Immature natural killer cell (primary cell): ENCODE results near the gene SMG9. TPM values are rescaled to one million over a fixed set of nuclear protein-coding genes. Genes with fewer than 3 reads are reported as not detected.
A peak's percentile ranks its signal among the peaks of the same experiment; 100 is the strongest.

ENCODE experiments used
- DNase-seq, 3 donors: peaks; one replicate each; pipeline ENCODE4 v3.0.0; 2022; ENCODE audit warnings: mixed read lengths in 1 of 3
- H3K27ac Mint-ChIP-seq, 6 donors: one replicate each; pipeline ENCODE4 v1.8.0; 2020; ENCODE audit warnings: mixed read lengths in 6 of 6, mild to moderate bottlenecking in 5 of 6, inconsistent platforms in 4 of 6, moderate library complexity in 3 of 6
- H3K27me3 Mint-ChIP-seq, 3 donors: one replicate each; pipeline ENCODE4 v1.8.0; 2020 to 2021; ENCODE audit warnings: low read depth in 3 of 3, mild to moderate bottlenecking in 3 of 3, mixed read lengths in 3 of 3, moderate library complexity in 3 of 3, inconsistent platforms in 1 of 3
- H3K36me3 Mint-ChIP-seq, 3 donors: one replicate each; pipeline ENCODE4 v1.8.0; 2020; ENCODE audit warnings: mixed read lengths in 3 of 3, inconsistent platforms in 2 of 3, mild to moderate bottlenecking in 2 of 3
- H3K4me1 Mint-ChIP-seq, 2 donors: one replicate each; pipeline ENCODE4 v1.8.0; 2020; ENCODE audit warnings: inconsistent platforms in 2 of 2, mild to moderate bottlenecking in 2 of 2, mixed read lengths in 2 of 2, moderate library complexity in 1 of 2
- H3K4me3 Mint-ChIP-seq, 5 donors: one replicate each; pipeline ENCODE4 v1.8.0; 2020; ENCODE audit warnings: mild to moderate bottlenecking in 5 of 5, mixed read lengths in 5 of 5, inconsistent platforms in 3 of 5, moderate library complexity in 3 of 5
- H3K9me3 Mint-ChIP-seq, 6 donors: one replicate each; pipeline ENCODE4 v1.8.0; 2020; ENCODE audit warnings: mild to moderate bottlenecking in 6 of 6, mixed read lengths in 6 of 6, inconsistent platforms in 4 of 6, moderate library complexity in 3 of 6
- polyA plus RNA-seq, 3 donors: library from polyadenylated mRNA; unstranded; fragments of 300-500 nt; fragmentation: Illumina TruSeq; gene quantifications; one replicate each; pipeline ENCODE4 v1.2.3, GENCODE V29; 2021

SMG9 gene
- polyA plus RNA-seq, 3 donors from 2014 or later, result 1.9 to 9.3 (median 5.1) TPM

DNA sequence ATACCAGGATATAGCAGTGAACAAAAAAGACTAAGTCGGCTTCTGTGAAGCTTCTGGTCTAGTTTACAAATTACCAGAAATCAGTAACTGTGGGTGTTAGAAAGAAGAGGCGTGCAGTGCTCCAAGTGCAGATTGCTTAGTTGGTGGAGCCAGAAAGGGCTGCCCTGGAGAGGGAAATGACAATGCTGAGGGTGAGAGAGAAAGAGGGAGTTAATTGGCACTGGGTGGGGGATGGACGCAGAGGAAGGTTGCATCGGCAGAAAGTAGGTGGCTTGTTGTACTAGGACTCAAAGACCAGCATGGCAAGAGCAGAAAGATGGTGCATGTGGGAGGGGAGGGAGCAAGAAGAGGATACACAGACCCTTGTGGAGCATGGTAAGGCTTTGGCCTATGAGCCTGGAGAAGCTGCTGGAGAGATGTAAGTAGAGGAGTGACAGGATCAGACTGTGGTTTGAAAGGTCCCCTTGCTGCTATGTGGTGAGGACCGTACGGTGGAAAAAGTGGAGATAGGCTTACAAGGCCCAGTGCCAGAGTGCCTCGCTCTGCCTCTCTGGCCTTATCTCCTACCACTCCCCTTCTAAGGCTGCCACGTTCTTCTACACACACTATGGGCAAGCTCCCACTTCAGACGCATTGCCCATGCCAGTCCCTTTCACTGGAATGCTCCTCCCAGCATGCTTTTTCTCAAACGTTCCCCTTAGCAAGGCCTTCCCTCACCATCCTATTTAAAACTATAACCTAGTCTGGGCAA is 13.5 kb downstream of the SMG9 start:
- H3K27me3 Mint-ChIP-seq, result peaks cover 0 to 2% (median 1%) of the 10 kb centered on the region in 3 donors
- DNase-seq, result no peak
- H3K4me3 Mint-ChIP-seq, result no peak overlapping the region
- H3K36me3 Mint-ChIP-seq, result peaks cover 32 to 62% (median 34%) of the 10 kb centered on the region in 3 donors
- H3K27ac Mint-ChIP-seq, result peak overlapping the region in 2 of 6 donors; percentile 21 to 67
- no peaks in the 10 kb centered on the region for H3K9me3 Mint-ChIP-seq
- H3K4me1 Mint-ChIP-seq, result peaks cover 6 to 9% of the 10 kb centered on the region in 2 donors

GRCh38 chr19:43739439-43740235 is 15.1 kb downstream of the SMG9 start:
- Mint-ChIP-seq H3K9me3 (no peaks in the 10 kb centered on the region), H3K27ac (peak overlapping the region in 4 of 6 donors; percentile 2 to 78 (median 66)), H3K27me3 (peaks cover 0 to 2% (median 1%) of the 10 kb centered on the region in 3 donors), H3K4me3 (no peak overlapping the region), H3K4me1 (peaks cover 6 to 9% of the 10 kb centered on the region in 2 donors), H3K36me3 (peaks cover 34 to 63% (median 38%) of the 10 kb centered on the region in 3 donors)
- no peak for DNase-seq

- peak in 1 of 3 donors; percentile 4 for DNase-seq
- H3K36me3 Mint-ChIP-seq, result peaks cover 31 to 58% (median 32%) of the 10 kb centered on the region in 3 donors
- peaks cover 6 to 9% of the 10 kb centered on the region in 2 donors for H3K4me1 Mint-ChIP-seq
- H3K27me3 Mint-ChIP-seq, result peaks cover 0 to 2% (median 0%) of the 10 kb centered on the region in 3 donors
- no peaks in the 10 kb centered on the region for H3K9me3 Mint-ChIP-seq
- peak overlapping the region in 5 of 6 donors; percentile 57 to 89 (median 73) for H3K27ac Mint-ChIP-seq
- H3K4me3 Mint-ChIP-seq, result peak overlapping the region in 2 of 5 donors; percentile 3 to 20
These were observed 16.0 kb downstream of the SMG9 start for GRCh38 chr19:43738780-43739211.

- DNase-seq, result no peak
- Mint-ChIP-seq H3K27ac (peak overlapping the region in 1 of 6 donors; percentile 24), H3K36me3 (peaks cover 33 to 60% (median 34%) of the 10 kb centered on the region in 3 donors), H3K4me1 (peaks cover 6 to 9% of the 10 kb centered on the region in 2 donors), H3K4me3 (no peak overlapping the region), H3K9me3 (no peaks in the 10 kb centered on the region), H3K27me3 (no peaks in the 10 kb centered on the region)
These were observed 18.8 kb downstream of the SMG9 start for GRCh38 chr19:43735957-43736356.

DNA sequence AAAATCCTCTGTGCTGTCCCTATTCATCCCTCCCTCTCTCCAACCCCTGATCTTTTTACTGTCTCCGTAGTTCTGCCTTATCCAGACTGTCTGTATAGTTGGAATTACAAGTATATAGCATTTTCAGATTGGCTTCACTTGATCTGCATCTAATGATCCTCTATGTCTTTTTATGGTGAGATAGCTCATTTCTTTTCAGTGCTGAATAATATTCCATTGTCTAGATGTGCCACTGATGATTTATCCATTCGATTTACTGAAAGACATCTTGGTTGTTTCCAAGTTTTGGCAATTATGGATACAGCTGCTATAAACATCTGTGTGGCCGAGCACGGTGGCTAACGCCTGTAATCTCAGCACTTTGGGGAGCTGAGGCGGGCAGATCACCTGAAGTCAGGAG is 19.7 kb downstream of the SMG9 start:
- Mint-ChIP-seq H3K4me3 (no peak overlapping the region), H3K4me1 (peaks cover 6 to 9% of the 10 kb centered on the region in 2 donors), H3K36me3 (peaks cover 28 to 54% (median 34%) of the 10 kb centered on the region in 3 donors), H3K9me3 (no peaks in the 10 kb centered on the region), H3K27ac (no peak overlapping the region), H3K27me3 (no peaks in the 10 kb centered on the region)
- DNase-seq, result no peak

DNA sequence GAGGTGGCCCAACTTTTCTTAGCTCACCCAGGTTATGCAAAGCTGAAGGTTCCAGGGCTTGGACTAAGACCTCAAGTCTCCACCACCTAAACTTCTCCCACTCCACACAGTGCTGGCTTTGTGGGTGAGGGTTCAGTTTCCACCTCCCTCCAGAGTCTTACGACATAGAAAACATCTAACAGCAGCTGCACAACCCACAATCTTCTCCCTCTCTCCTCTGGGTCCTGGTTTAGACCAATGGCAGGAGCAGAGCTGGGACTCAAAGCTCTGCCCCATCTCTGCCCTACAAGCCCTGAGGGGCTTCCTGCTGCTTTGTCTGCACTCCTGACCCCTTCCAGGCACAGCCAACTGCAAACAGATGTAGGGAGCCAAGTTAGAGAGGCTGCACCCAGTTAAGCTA is 22.9 kb downstream of the SMG9 start:
- H3K9me3 Mint-ChIP-seq, result no peaks in the 10 kb centered on the region
- no peak overlapping the region for H3K4me3 Mint-ChIP-seq
- no peaks in the 10 kb centered on the region for H3K27me3 Mint-ChIP-seq
- DNase-seq, result no peak
- H3K36me3 Mint-ChIP-seq, result peaks cover 26 to 46% (median 29%) of the 10 kb centered on the region in 3 donors
- H3K4me1 Mint-ChIP-seq, result no peaks in the 10 kb centered on the region
- H3K27ac Mint-ChIP-seq, result peak overlapping the region in 3 of 6 donors; percentile 22 to 26 (median 24)

DNA sequence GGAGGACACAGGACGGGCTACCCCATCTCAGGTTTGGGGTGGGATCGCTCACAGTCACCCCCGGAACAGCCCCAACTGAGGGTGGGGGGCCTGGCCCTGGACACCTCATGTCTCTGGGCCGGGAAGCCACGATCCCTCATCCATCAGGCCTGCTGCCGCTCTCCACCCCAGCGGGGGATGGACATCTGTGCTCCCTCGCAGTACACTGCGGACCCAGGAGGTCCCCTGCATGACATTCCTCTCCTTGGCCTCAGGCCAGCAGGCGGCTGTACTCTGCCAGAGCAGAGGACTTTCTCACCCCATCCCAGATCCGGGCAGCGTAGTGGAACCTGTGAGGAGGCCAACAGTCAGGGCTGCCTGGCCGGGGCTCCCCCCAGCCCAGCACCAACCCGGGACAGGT is 23.4 kb downstream of the SMG9 start:
- no peaks in the 10 kb centered on the region for H3K4me1 Mint-ChIP-seq
- H3K9me3 Mint-ChIP-seq, result no peaks in the 10 kb centered on the region
- no peaks in the 10 kb centered on the region for H3K27me3 Mint-ChIP-seq
- H3K4me3 Mint-ChIP-seq, result no peak overlapping the region
- H3K27ac Mint-ChIP-seq, result no peak overlapping the region
- no peak for DNase-seq
- peaks cover 21 to 41% (median 24%) of the 10 kb centered on the region in 3 donors for H3K36me3 Mint-ChIP-seq

GRCh38 chr19:43729919-43730318 is 24.8 kb downstream of the SMG9 start:
- Mint-ChIP-seq H3K27me3 (peaks cover 0 to 5% (median 0%) of the 10 kb centered on the region in 3 donors), H3K4me3 (no peak overlapping the region), H3K27ac (no peak overlapping the region), H3K9me3 (no peaks in the 10 kb centered on the region), H3K4me1 (peaks cover 1 to 5% of the 10 kb centered on the region in 2 donors), H3K36me3 (peaks cover 13 to 32% (median 15%) of the 10 kb centered on the region in 3 donors)
- DNase-seq, result no peak

DNA sequence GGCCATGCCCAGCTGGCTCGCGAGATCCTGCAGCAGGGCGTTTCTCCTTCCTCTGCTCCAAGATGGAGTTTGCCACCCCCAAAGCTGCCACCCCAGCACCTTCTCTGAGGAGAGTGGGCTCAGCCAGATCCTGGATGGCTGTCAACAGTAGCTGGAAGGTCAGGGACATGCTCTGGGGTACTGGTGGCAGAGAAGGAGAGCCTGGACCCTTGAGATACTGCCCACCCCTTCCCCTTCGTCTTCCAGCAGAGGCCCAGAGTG is 27.2 kb downstream of the SMG9 start:
- Mint-ChIP-seq H3K36me3 (peaks cover 10 to 18% (median 13%) of the 10 kb centered on the region in 3 donors), H3K4me1 (peaks cover 1 to 5% of the 10 kb centered on the region in 2 donors), H3K9me3 (no peaks in the 10 kb centered on the region), H3K4me3 (no peak overlapping the region), H3K27me3 (peaks cover 0 to 5% (median 0%) of the 10 kb centered on the region in 3 donors), H3K27ac (no peak overlapping the region)
- DNase-seq, result no peak

DNA sequence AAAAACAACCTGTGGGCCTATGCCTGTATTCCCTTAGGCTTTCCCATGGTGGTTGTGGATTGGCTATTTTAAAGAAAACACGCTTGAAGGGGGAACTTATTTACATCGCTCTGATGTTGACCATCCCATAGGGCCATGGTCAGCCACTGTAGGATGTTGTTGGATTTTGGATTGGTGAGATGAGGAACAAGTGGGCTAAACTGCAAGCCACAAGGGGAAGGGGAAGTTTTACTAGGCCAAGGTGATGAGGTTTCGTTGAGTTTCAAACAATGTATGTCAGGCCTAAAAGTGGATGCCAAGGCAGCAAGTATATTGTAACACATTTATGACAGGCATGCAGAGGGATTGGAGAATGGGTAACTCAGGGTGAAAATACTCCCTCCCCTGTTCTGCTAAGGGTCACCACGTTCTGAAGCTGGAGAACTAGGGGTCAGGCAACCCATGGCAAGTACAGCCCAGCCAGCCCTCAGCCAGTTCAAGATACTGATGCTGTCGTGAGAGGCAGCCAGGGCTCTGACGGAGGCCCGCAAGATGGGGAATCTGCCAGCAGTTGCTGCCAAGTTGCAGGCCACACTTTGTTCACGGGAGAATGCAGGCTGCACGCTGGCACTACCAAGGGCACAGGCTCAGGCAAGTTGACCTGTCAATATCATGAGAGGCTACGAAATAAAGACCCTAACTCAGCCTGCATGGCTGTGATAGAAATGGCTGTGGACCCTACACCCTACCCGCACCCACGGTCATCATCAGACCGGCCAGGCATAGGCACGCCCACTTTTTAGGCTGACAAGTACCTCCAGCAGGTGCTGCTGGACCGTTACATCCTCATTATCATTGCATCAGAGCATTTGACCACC is 27.8 kb downstream of the SMG9 start:
- H3K27me3 Mint-ChIP-seq, result peaks cover 0 to 5% (median 0%) of the 10 kb centered on the region in 3 donors
- peaks cover 1 to 5% of the 10 kb centered on the region in 2 donors for H3K4me1 Mint-ChIP-seq
- H3K9me3 Mint-ChIP-seq, result no peaks in the 10 kb centered on the region
- H3K36me3 Mint-ChIP-seq, result peaks cover 4 to 12% (median 8%) of the 10 kb centered on the region in 3 donors
- DNase-seq, result no peak
- no peak overlapping the region for H3K4me3 Mint-ChIP-seq
- peak overlapping the region in 2 of 6 donors; percentile 3 to 17 for H3K27ac Mint-ChIP-seq

- Mint-ChIP-seq H3K27ac (no peak overlapping the region), H3K36me3 (peaks cover 4 to 11% (median 7%) of the 10 kb centered on the region in 3 donors), H3K27me3 (peaks cover 0 to 8% (median 0%) of the 10 kb centered on the region in 3 donors), H3K9me3 (no peaks in the 10 kb centered on the region), H3K4me3 (no peak overlapping the region), H3K4me1 (peaks cover 1 to 5% of the 10 kb centered on the region in 2 donors)
- DNase-seq, result no peak
These were observed 29.3 kb downstream of the SMG9 start for GRCh38 chr19:43725468-43725867.

DNA sequence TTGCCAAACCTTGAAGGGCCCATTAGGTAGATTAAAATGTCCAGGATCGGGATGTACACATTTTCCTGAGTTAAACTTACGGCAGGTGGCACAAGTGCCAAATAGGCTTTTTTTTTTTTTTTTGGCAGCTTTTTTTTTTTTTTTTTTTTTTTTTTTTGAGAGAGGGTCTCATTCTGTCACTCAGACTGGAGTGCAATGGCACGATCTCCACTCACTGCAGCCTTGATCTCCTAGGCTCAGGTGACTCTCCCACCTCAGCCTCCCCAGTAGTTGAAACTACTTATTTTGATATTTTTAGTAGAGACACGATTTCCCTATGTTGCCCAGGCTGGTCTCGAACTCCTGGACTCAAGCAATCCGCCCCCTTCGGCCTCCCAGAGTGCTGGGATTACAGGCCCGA is 29.9 kb downstream of the SMG9 start:
- Mint-ChIP-seq H3K27ac (no peak overlapping the region), H3K4me3 (no peak overlapping the region), H3K9me3 (no peaks in the 10 kb centered on the region), H3K4me1 (peaks cover 1 to 5% of the 10 kb centered on the region in 2 donors), H3K36me3 (peaks cover 4 to 11% (median 7%) of the 10 kb centered on the region in 3 donors), H3K27me3 (peaks cover 0 to 8% (median 0%) of the 10 kb centered on the region in 3 donors)
- no peak for DNase-seq

GRCh38 chr19:43723588-43723987 is 31.2 kb downstream of the SMG9 start:
- DNase-seq, result no peak

More at GRCh38 chr19:43723588-43723987, 31.2 kb downstream of the SMG9 start:
- H3K27ac Mint-ChIP-seq, result no peak overlapping the region
- peaks cover 0 to 8% (median 0%) of the 10 kb centered on the region in 3 donors for H3K27me3 Mint-ChIP-seq
- peaks cover 1 to 5% of the 10 kb centered on the region in 2 donors for H3K4me1 Mint-ChIP-seq
- no peak overlapping the region for H3K4me3 Mint-ChIP-seq
- H3K36me3 Mint-ChIP-seq, result peaks cover 0 to 7% (median 5%) of the 10 kb centered on the region in 3 donors
- no peaks in the 10 kb centered on the region for H3K9me3 Mint-ChIP-seq
